NB4 (cell line): Measurements from ENCODE around the gene CKS1B.

Experiments
- DNase-seq: peaks from one replicate; pipeline ENCODE4 v3.0.0; 2010; ENCODE audit warnings: low read depth
- H3K4me3 ChIP-seq: one replicate; pipeline ENCODE4 v1.5.1; 2011; ENCODE audit warnings: mild to moderate bottlenecking, low read depth, low read length, moderate library complexity
- MYC ChIP-seq: IDR thresholded peaks from 2 replicates; pipeline ENCODE4 v1.6.1; 2011; ENCODE audit warnings: low read depth, low read length
- POLR2A ChIP-seq: IDR thresholded peaks from 2 replicates; pipeline ENCODE4 v1.6.1; 2011; ENCODE audit warnings: mild to moderate bottlenecking; ENCODE audit not compliant: insufficient read length; ENCODE audit errors: extremely low read depth
- TF ChIP-seq, protein P1 (sequence below): IDR thresholded peaks from one replicate; pipeline ENCODE4 v1.5.1; 2012; ENCODE audit warnings: low read depth, low read length
- TF ChIP-seq, protein P2 (sequence below): IDR thresholded peaks from 2 replicates; pipeline ENCODE4 v1.6.1; 2011; ENCODE audit warnings: low read depth, low read length

The CKS1B gene

DNA sequence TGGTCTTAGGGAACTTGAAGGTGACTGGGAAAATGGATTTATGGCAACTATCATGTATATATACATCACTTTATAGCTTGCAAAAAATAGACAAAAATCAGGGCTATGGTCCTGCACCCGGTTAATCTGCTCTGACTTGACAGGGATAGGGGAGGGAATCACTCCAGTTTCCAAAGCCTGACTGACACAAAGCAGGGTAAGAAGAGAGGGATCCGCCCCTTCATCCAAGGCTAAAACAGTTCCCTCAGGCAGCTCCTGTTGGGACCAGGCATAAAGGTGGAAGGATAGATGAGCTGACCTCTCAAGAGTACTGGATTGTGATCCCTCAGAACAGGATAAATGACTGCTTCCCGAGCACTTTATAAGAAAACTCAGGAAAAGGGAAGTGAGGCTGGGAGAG is 19.9 kb upstream of the CKS1B start:
- no peak for DNase-seq
- H3K4me3 ChIP-seq, result no peak overlapping the region
- TF ChIP-seq, protein P1, sequence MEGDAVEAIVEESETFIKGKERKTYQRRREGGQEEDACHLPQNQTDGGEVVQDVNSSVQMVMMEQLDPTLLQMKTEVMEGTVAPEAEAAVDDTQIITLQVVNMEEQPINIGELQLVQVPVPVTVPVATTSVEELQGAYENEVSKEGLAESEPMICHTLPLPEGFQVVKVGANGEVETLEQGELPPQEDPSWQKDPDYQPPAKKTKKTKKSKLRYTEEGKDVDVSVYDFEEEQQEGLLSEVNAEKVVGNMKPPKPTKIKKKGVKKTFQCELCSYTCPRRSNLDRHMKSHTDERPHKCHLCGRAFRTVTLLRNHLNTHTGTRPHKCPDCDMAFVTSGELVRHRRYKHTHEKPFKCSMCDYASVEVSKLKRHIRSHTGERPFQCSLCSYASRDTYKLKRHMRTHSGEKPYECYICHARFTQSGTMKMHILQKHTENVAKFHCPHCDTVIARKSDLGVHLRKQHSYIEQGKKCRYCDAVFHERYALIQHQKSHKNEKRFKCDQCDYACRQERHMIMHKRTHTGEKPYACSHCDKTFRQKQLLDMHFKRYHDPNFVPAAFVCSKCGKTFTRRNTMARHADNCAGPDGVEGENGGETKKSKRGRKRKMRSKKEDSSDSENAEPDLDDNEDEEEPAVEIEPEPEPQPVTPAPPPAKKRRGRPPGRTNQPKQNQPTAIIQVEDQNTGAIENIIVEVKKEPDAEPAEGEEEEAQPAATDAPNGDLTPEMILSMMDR, result no peak
- TF ChIP-seq POLR2A, result no peak
- TF ChIP-seq, protein P2, sequence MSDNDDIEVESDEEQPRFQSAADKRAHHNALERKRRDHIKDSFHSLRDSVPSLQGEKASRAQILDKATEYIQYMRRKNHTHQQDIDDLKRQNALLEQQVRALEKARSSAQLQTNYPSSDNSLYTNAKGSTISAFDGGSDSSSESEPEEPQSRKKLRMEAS, result no peak
- no peak for TF ChIP-seq MYC

- DNase-seq, result peak; percentile 27
- peak overlapping the region; percentile 79 for H3K4me3 ChIP-seq
- TF ChIP-seq, protein P1, result no peak
- TF ChIP-seq, protein P2, result no peak
- TF ChIP-seq POLR2A (no peak), MYC (no peak)
Observed at GRCh38 chr1:154955039-154955717, 19.3 kb upstream of the CKS1B start.

- TF ChIP-seq, protein P1, result peak; percentile 48
- TF ChIP-seq POLR2A (peak; percentile 47), MYC (no peak)
- DNase-seq, result peak; percentile 90
- H3K4me3 ChIP-seq, result peak within 1 kb of the TSS; percentile 79
Observed at GRCh38 chr1:154955718-154956543, 18.6 kb upstream of the CKS1B start, which contains the start of gene PBXIP1. PBXIP1 (minus strand) TSS chr1:154956099; CDS start chr1:154953721, 2,378 bp downstream.

- TF ChIP-seq, protein P1, result no peak
- TF ChIP-seq MYC (no peak), POLR2A (no peak)
- TF ChIP-seq, protein P2, result no peak
- peak overlapping the region; percentile 79 for H3K4me3 ChIP-seq
- DNase-seq, result no peak
Observed at GRCh38 chr1:154956544-154956941, 17.9 kb upstream of the CKS1B start.

GRCh38 chr1:154957091-154957657 is 17.3 kb upstream of the CKS1B start:
- DNase-seq, result no peak
- TF ChIP-seq, protein P2, result no peak
- TF ChIP-seq MYC, result no peak
- TF ChIP-seq, protein P1, result no peak
- no peak for TF ChIP-seq POLR2A
- no peak overlapping the region for H3K4me3 ChIP-seq
